ACHN (cell line): ENCODE results near the gene STK39.
A peak's percentile ranks its signal among the peaks of the same experiment; 100 is the strongest.

Source experiments
- DNase-seq: peaks from one replicate; pipeline ENCODE4 v3.0.0-alpha.2; 2015
- in situ Hi-C: cut with HindIII; loops from 2 replicates; pipeline ENCODE4 v1.10.0; 2017; ENCODE audit warnings: low sequenced_read_pairs, low pct_ligation_motif_present, low pct_unique_long_range_greater_than_20kb

STK39 gene

GRCh38 chr2:168190590-168191336, 56.6 kb downstream of the STK39 start:
- DNase-seq: no peak
- in situ Hi-C loops: no loop called here

DNA sequence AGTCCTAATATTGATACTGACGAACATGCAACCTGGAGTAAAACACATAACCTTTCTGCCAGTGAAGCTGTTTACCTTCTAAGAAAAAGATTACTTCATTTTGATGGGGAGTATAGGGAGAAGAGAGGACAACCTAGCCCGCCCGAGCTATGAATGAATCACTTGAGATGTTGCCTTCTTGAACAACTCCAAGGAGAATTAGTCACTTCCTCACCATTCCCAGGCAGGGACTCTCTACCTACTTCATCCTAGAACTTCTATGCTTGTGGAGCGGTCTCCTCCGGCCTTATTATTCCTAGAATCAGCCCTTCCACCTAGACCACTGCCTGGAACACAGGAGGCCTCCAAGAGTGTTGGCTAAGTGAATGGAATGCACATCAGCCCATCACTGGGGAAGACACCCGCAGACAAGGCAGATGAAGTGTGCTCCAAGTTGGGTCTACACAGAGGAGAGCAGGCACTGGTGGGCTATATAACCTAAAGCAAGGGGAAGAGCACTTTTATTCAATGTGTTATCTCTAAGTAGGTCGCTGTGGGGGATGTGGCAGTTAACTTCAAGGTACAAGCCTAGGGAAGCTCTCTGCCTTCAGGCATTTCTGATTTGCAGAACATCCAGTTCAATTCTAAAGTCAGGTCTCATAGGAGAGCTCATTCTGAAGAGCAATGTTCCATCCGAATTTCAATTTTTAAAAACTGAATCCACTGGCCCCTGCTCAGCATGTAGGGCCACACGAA, 57.4 kb downstream of the STK39 start:
- DNase-seq: peak; percentile 44
- in situ Hi-C loops: no loop called here

DNA sequence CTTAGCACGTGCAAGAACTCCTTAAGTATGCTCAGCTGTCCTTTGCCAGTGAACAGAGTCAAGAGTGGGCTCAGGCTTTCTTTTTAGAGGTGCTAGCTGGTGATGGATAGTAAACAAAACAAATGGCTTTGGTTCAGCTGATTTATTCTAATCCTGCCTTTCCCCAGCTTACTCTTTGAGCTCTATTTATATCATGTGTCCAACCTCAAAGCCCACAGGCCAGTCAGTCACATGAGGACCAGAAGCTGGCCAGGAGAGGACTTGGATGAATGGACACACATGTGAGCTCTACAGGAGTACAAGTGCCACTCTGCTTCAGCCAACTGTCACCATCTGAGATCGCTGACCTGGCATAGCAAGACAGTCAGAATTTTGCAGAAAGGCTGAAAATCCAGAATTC, 59.4 kb downstream of the STK39 start:
- in situ Hi-C loops: no loop called here

GRCh38 chr2:168186452-168186851, 60.9 kb downstream of the STK39 start:
- in situ Hi-C loops: no loop called here
- DNase-seq: no peak

More for the DNA sequence above, 59.4 kb downstream of the STK39 start:
- no peak for DNase-seq

DNA sequence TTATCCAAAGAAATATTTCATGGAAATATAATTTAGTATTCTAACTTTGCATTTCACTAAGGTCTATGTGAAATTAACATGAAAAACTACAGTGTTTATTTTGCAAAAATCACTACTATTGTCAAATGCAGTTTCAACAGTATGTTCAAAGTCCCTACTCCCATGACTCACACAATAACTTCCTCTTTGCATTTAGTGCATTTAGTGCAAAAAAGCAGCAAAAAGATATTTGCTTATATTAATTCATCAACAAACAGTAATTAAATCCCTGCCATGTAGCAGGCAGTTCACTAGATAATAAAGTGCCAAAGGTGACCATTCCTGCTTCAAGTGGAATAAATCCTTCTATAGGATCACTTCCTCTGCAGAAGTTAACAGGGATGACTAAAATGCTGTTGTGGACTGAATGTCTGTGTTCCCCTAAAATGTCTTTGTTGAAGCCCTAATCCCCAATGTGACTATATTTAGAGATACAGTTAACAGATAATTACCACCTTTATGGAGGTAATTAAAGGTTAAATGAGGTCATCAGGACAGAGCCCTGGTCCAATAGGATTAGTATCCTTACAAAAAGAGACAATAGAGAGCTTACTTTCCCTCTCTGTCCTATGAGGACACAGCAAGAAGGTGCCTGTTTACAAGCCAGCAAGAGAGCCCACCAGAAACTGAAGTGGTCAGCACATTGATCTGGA, 61.7 kb downstream of the STK39 start:
- in situ Hi-C loops: no loop called here
- no peak for DNase-seq

DNA sequence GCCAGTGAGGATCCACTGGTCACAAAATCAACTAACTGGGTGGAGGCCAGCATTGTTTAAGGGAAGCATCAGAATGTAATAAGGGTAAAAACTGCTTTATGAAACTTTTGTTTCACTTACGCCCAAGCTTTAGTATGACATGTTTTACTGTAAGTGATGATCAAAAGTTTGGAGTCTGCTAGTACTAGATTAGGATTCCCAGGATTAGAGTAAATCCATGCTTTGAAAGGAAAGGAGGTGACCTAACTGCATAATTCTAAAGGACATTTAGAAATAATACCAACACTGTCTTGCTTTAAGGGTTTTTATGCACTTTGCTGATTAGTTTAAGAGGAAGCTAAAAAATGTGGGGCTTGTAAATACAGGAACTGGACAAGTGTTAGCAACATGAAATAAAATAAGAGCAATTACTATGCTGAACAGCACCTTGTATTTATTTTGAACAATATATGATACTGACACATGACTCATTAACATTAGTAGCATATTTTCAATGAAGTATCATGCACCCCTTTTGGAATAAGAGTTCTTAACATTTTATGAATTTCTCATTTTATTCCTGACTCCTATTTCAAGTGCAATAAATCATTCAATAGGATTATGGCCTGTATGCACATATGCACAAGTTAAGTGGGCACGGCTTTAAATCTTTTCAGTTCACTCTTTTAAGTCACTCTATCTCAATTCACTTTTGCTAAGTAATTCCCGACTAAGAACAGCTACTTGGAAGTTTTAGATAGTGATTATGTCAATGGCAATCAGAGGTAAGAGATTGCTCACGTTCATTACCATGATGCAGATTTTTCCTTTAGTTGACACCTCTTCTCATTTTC, 62.5 kb downstream of the STK39 start:
- no peak for DNase-seq
- in situ Hi-C loops: no loop called here

- no peak for DNase-seq
- in situ Hi-C loops: no loop called here
Observed at GRCh38 chr2:168183308-168183997, 63.9 kb downstream of the STK39 start.

DNA sequence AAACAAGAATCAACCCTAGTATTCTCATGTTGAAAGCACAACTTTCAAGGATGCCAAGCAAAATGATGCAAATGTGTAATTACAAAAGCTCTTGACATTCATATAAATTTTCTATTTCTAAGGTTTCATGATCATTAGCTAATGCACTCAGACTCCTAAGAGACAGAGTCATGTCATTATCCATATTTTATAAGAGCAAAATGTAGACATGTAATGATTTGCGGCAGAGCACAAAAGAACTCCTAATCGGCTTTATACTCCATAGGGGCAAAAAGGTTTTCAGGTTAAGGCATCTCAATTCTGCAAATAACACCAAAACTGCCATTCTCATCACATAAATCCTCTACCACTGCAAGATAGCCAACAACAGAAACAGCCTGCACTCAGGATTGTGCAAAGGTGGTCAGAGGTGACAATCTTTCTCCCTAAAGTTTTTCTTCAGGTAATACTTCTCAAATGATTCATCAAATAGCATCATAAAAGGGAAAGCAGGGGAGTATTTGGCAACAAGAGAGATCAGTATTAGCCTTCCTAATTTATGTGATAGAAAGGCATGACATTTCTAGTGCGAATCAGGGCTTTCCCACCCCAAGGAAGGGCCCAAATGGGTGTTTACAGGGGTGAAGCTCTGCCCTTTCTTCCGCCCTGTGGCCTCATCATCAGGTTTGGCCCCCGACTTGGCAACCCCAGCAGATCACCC, 64.7 kb downstream of the STK39 start:
- in situ Hi-C loops: no loop called here
- no peak for DNase-seq

DNA sequence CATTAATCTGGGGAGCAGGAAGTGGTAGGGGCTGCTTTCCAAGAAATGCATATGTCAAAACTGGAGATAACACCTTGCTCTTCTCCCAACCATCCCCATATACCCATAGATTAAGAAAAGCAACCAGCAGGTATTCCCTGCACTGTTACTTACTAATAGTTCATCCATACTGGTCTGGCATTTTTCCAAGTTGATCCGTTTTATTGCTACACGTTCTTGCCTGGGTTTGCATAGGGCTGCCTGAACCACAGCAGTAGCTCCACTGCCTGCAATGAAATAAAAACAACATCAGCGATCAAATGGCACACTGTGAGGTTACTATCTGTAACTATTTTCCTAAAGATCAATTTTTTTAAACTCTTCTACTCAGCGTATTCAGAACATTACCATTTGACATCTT, 65.6 kb downstream of the STK39 start:
- in situ Hi-C loops: no loop called here
- no peak for DNase-seq

GRCh38 chr2:168180914-168181313, 66.5 kb downstream of the STK39 start:
- no peak for DNase-seq
- in situ Hi-C loops: no loop called here

DNA sequence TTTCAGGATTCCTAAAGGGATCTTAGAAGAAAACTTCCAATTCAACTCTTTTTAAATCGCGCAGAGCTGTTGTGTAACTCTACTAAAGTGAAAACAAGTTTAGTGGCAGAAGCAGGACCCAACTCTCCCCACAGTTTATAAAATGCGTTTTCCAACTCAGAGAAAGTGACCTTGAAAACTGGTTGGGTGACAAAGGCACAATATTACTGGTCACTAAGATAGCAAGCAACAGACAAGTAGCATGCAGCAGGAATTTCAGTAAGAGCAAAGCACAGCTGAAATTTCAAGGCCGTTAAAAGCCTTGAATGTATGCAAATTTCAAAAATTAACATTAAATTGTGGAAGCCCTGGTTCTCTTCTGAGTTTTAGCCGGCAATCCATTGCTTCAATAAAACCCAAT, 66.9 kb downstream of the STK39 start:
- DNase-seq: no peak
- in situ Hi-C loops: no loop called here

DNA sequence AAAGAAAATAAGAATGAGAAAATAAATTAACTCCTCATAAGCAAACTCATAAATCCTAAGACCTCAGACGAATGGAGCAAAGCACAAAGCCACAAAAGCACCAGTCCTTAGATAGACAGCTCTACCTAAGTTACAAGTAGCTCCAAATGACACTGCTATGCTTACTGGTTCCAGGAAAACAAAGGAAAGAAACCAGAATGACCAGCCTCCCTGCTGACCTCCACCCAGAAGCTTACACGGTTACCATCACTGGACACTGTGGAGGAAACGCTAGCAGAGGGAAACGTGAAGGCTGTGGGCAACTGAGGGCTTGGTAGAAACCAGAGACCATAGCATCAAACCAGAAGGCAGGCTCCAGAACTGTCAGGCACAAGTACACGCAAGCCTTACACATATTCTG, 67.8 kb downstream of the STK39 start:
- no peak for DNase-seq
- in situ Hi-C loops: no loop called here

DNA sequence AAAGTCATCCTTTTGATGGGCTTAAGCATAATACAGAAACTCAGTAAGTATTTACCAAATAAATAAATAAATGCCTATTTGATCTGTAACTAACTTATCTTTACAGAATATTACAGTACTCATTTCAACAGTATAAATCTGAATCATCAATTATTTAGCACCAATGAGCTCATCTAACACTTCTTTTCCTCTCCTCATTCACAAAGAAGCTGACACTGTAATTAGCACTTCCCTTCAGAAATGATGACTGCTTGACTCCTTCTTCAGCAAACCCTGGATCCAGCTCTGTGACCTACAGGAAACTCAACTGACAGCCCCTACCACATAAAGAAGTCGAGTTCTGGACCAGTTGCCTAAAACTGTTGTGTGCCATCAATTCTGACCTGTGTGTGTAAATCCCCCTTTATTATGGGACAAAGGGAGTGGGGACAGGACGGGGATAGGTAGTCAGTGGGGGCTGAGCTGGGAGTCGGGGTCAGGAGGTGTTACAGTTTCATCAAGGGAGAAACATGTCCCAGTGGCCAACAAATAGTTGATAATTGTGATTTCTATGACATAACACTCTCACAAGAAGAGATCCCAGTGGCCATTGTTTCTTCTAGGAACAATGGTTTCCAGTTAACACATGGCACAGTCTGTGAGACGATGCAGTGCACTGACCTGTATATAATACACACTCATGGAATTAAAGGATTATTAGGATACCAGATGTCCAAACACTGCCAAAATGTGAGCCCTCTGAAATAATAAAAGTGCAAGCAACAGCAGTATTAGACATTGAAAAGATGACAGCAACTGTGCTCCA, 68.7 kb downstream of the STK39 start:
- in situ Hi-C loops: no loop called here
- no peak for DNase-seq

DNA sequence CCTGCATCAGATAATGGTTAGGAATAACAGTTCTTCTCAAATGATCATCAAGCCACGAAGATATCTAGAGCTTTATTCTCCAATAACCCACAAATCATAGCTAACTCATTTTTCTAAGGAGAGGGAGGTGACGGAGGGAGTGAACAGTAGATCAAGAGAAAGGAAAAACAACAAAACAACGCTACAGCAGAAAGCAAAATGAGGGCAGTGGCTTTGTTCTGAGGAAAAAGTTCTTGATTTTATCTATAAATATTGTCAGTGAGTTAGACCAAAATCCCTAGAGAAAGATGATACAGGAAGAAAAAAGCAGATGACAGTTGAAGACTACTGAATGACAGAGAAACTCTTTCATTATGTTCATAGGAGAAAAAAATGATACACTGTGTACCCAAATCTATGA, 71.0 kb downstream of the STK39 start:
- in situ Hi-C loops: no loop called here
- no peak for DNase-seq

DNA sequence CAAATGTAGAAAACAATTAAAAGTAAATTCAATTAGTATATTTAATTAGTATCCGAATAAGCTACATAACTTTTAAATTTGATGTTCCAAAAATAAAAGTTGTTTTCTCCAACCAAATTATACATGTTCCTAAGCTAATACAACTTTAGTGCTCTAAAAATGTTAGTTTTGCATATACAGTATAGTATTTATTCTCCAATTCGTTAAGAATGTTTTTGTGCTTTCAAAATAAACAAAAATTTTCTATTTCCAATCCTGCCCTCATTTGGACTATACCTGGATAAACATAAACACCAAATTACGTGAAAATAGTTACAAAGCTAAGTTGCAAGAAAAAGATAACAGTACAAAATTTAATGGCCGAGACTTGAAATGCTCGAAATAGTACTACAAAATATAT, 71.9 kb downstream of the STK39 start:
- in situ Hi-C loops: no loop called here

DNA sequence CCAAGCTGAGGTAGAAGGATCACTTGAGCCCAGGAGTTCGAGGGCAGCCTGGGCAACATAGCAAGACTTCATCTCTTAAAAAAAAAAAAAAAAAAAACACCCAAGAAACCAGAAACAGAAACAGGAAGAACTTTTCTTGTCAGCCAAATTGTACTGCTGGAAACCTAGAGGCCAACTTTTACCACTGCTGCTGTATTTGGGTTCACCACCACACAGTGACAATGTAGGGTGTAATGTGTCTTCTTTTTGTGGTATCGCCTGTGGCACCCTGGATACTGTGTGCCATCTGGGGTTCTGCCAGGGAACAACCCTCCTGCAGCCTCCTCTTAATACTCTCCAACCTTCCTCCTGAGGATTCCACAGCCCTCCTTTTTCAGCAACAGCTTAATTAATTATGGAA, 72.6 kb downstream of the STK39 start:
- DNase-seq: no peak
- in situ Hi-C loops: no loop called here

More for the DNA sequence above, 71.9 kb downstream of the STK39 start:
- no peak for DNase-seq

DNA sequence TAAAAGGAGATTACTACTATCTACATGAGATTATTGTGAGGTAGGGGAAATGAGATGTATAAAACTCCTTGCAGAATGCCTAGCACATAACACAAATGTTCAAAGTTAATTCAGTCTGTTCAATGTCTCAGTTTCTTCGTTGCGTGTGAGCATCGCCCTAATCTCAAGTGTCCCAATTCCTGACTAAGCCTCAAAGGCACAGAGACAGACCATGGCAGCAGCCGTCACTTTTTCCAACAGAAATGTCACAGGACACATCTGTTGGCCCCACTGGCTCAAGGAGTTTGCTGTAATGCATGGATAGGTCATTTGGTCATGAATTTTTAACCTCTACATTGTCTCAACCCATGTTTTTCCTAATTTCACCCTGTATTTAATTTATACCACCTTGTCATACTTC, 75.3 kb downstream of the STK39 start:
- in situ Hi-C loops: no loop called here
- no peak for DNase-seq
